Measurements from ENCODE around the gene VAC14. TPM values are rescaled to one million over a fixed set of nuclear protein-coding genes. Genes with fewer than 3 reads are reported as not detected.

Gene VAC14
- total RNA-seq, 4 donors from 2014 or later, result 25.7 to 49.5 (median 40.4) TPM

DNA sequence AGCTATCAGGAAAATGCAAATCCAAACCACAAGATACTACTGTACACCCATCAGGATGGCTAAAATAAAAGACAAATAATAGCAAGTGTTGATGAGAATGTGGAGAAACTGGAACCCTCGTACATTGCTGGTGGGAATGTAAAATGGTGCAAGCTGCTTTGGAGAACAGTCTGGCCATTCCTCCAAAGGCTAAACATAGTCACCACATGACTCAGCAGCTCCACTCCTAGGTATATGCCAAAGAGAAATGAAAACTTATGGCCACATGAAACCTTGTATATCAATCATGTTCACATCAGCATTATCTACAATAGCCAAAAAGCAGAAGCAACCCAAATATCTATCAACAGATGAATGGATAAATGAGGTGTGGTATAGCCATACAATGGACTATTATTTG, 28.5 kb downstream of the VAC14 start:
- Histone ChIP-seq H3K4me3 (no peak overlapping the region), H3K36me3 (peaks cover 0 to 61% (median 0%) of the 10 kb centered on the region in 3 donors), H3K27me3 (no peaks in the 10 kb centered on the region), H3K27ac (no peak overlapping the region), H3K4me1 (peaks cover 0 to 5% (median 0%) of the 10 kb centered on the region in 4 donors), H3K9me3 (no peaks in the 10 kb centered on the region)
- no peak for DNase-seq (ENCODE audit: low spot score in 2 of 2)
- TF ChIP-seq POLR2A (IDR thresholded peaks at IDR 0.05), result no peak
- WGBS, 2 donors, result 83 to 85% methylated on average over 1 of the region's 1 CpG

GRCh38 chr16:70770626-70771552, 30.1 kb downstream of the VAC14 start:
- 36 to 42% methylated on average over 15 of the region's 15 CpGs for WGBS, 2 donors
- no peak overlapping the region for H3K27ac ChIP-seq
- peak; percentile 45 to 76 for DNase-seq (ENCODE audit: low spot score in 2 of 2)
- TF ChIP-seq EP300 (IDR thresholded peaks at IDR 0.05), result peak in 1 of 2 donors; percentile 10
- TF ChIP-seq, protein P1, sequence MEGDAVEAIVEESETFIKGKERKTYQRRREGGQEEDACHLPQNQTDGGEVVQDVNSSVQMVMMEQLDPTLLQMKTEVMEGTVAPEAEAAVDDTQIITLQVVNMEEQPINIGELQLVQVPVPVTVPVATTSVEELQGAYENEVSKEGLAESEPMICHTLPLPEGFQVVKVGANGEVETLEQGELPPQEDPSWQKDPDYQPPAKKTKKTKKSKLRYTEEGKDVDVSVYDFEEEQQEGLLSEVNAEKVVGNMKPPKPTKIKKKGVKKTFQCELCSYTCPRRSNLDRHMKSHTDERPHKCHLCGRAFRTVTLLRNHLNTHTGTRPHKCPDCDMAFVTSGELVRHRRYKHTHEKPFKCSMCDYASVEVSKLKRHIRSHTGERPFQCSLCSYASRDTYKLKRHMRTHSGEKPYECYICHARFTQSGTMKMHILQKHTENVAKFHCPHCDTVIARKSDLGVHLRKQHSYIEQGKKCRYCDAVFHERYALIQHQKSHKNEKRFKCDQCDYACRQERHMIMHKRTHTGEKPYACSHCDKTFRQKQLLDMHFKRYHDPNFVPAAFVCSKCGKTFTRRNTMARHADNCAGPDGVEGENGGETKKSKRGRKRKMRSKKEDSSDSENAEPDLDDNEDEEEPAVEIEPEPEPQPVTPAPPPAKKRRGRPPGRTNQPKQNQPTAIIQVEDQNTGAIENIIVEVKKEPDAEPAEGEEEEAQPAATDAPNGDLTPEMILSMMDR (IDR thresholded peaks at IDR 0.05), result peak; percentile 87 to 96 (median 92)
- no peak for TF ChIP-seq POLR2A (IDR thresholded peaks at IDR 0.05)
- H3K27me3 ChIP-seq, result no peaks in the 10 kb centered on the region
- H3K36me3 ChIP-seq, result peaks cover 0 to 66% (median 0%) of the 10 kb centered on the region in 3 donors
- H3K9me3 ChIP-seq, result no peaks in the 10 kb centered on the region
- no peak overlapping the region for H3K4me3 ChIP-seq
- H3K4me1 ChIP-seq, result peaks cover 0 to 5% (median 0%) of the 10 kb centered on the region in 4 donors

- H3K9me3 ChIP-seq, result no peaks in the 10 kb centered on the region
- peaks cover 0 to 5% (median 0%) of the 10 kb centered on the region in 4 donors for H3K4me1 ChIP-seq
- peaks cover 0 to 72% (median 0%) of the 10 kb centered on the region in 3 donors for H3K36me3 ChIP-seq
- DNase-seq (ENCODE audit: low spot score in 2 of 2), result no peak
- H3K27ac ChIP-seq, result no peak overlapping the region
- H3K27me3 ChIP-seq, result no peaks in the 10 kb centered on the region
- 90 to 91% methylated on average over 9 of the region's 9 CpGs for WGBS, 2 donors
- H3K4me3 ChIP-seq, result no peak overlapping the region
- TF ChIP-seq, protein P1 (IDR thresholded peaks at IDR 0.05), result no peak
- no peak for TF ChIP-seq EP300 (IDR thresholded peaks at IDR 0.05)
- TF ChIP-seq POLR2A (IDR thresholded peaks at IDR 0.05), result no peak
Measured at GRCh38 chr16:70770291-70770625, 30.7 kb downstream of the VAC14 start.

GRCh38 chr16:70769761-70770160, 31.2 kb downstream of the VAC14 start:
- H3K4me1 ChIP-seq, result peaks cover 0 to 5% (median 0%) of the 10 kb centered on the region in 4 donors
- H3K36me3 ChIP-seq, result peaks cover 0 to 77% (median 0%) of the 10 kb centered on the region in 3 donors
- 96 to 97% methylated on average over 8 of the region's 8 CpGs for WGBS, 2 donors
- TF ChIP-seq, protein P1 (IDR thresholded peaks at IDR 0.05), result no peak
- no peak for TF ChIP-seq POLR2A (IDR thresholded peaks at IDR 0.05)
- no peak for TF ChIP-seq EP300 (IDR thresholded peaks at IDR 0.05)
- H3K27ac ChIP-seq, result no peak overlapping the region
- H3K27me3 ChIP-seq, result no peaks in the 10 kb centered on the region
- DNase-seq (ENCODE audit: low spot score in 2 of 2), result no peak
- no peak overlapping the region for H3K4me3 ChIP-seq
- H3K9me3 ChIP-seq, result no peaks in the 10 kb centered on the region

- no peak for DNase-seq (ENCODE audit: low spot score in 2 of 2)
- no peak overlapping the region for H3K27ac ChIP-seq
- H3K36me3 ChIP-seq, result peaks cover 0 to 71% (median 0%) of the 10 kb centered on the region in 3 donors
- no peaks in the 10 kb centered on the region for H3K27me3 ChIP-seq
- 100% methylated on average over 2 to 3 of the region's 8 CpGs for WGBS, 2 donors
- peaks cover 0 to 5% (median 0%) of the 10 kb centered on the region in 4 donors for H3K4me1 ChIP-seq
- no peaks in the 10 kb centered on the region for H3K9me3 ChIP-seq
- TF ChIP-seq POLR2A (IDR thresholded peaks at IDR 0.05), result no peak
- TF ChIP-seq EP300 (IDR thresholded peaks at IDR 0.05), result no peak
- TF ChIP-seq, protein P1 (IDR thresholded peaks at IDR 0.05), result no peak
- no peak overlapping the region for H3K4me3 ChIP-seq
Measured at GRCh38 chr16:70769131-70769530, 31.8 kb downstream of the VAC14 start.
